IMR-90 (cell line): Measurements from ENCODE around the gene COL18A1. TPM values are rescaled to one million over a fixed set of nuclear protein-coding genes. Genes with fewer than 3 reads are reported as not detected.
"Not testable (repeated sequence)": the region's sequence is repeated elsewhere in the genome, so short reads cannot be mapped to it uniquely, and the experiment has no call there.

ENCODE experiments used
- ATAC-seq: fragments of 200-7000 bp; cut with Tn5 transposase; 2 replicates; pipeline ENCODE4 v1.9.1; 2020; ENCODE audit warnings: low read depth, mild to moderate bottlenecking, moderate library complexity
- BruUV-seq: library from RNA; stranded (reverse); fragments of 400-500 nt; replicated peaks from 2 replicates; lab custom pipeline; 2021; lab: Mats Ljungman, UMichigan
- CTCF ChIA-PET: fragments of 300-600 bp; formaldehyde crosslinking; extraction: SDS; loops from one replicate; lab custom pipeline; 2021; ENCODE audit warnings: antibody characterized with exemption; lab: Yijun Ruan, JAX
- POLR2A ChIA-PET: fragments of 300-600 bp; sonication (Branson Sonifier 250); formaldehyde crosslinking; loops from one replicate; lab custom pipeline; 2022; ENCODE audit warnings: antibody characterized with exemption; ENCODE audit not compliant: unreplicated experiment; lab: Charles Lee
- DNase-seq: peaks from one replicate; pipeline ENCODE4 v3.0.0; 2013
- H2AFZ ChIP-seq: replicated peaks from 2 replicates; pipeline ENCODE3; 2013; ENCODE audit warnings: low read length, mild to moderate bottlenecking; ENCODE audit not compliant: poor library complexity
- H2AK5ac ChIP-seq: 2 replicates; pipeline ENCODE4 v1.6.1; 2013; ENCODE audit warnings: low read depth, low read length, inconsistent platforms
- H2AK9ac ChIP-seq: replicated peaks from 2 replicates; pipeline ENCODE3; 2013; ENCODE audit warnings: mild to moderate bottlenecking, low read depth, low read length, moderate library complexity; ENCODE audit not compliant: poor library complexity
- H2BK120ac ChIP-seq: 2 replicates; pipeline ENCODE4 v1.6.1; 2013; ENCODE audit warnings: low read depth, low read length, inconsistent platforms
- H2BK15ac ChIP-seq: 3 replicates; pipeline ENCODE4 v1.6.1; 2013; ENCODE audit warnings: low read depth, low read length, inconsistent platforms
- H2BK20ac ChIP-seq: 2 replicates; pipeline ENCODE4 v1.6.1; 2013; ENCODE audit warnings: low read depth, mild to moderate bottlenecking, inconsistent platforms, low read length, moderate library complexity
- H2BK5ac ChIP-seq: 2 replicates; pipeline ENCODE4 v1.6.1; 2013; ENCODE audit warnings: mild to moderate bottlenecking, low read depth, low read length, inconsistent platforms; ENCODE audit not compliant: poor library complexity, severe bottlenecking
- H3K14ac ChIP-seq: replicated peaks from 2 replicates; pipeline ENCODE4 v1.6.1; 2013; ENCODE audit warnings: low read depth, low read length, inconsistent platforms
- H3K18ac ChIP-seq: 2 replicates; pipeline ENCODE4 v1.6.1; 2013; ENCODE audit warnings: low read depth, low read length, control low read depth
- H3K23ac ChIP-seq: 2 replicates; pipeline ENCODE4 v1.6.1; 2013; ENCODE audit warnings: low read depth, low read length, inconsistent platforms
- H3K27ac ChIP-seq: 2 replicates; pipeline ENCODE4 v1.5.1; 2013; ENCODE audit warnings: mild to moderate bottlenecking, control low read depth, low read length; ENCODE audit not compliant: insufficient read depth
- H3K27me3 ChIP-seq: 2 replicates; pipeline ENCODE4 v1.6.1; 2013; ENCODE audit warnings: low read length; ENCODE audit not compliant: control insufficient read depth, insufficient read depth
- H3K36me3 ChIP-seq: 2 replicates; pipeline ENCODE4 v1.6.1; 2013; ENCODE audit warnings: low read length, mixed read lengths; ENCODE audit not compliant: control insufficient read depth, insufficient read depth
- H3K4ac ChIP-seq: 2 replicates; pipeline ENCODE4 v1.6.1; 2013; ENCODE audit warnings: low read depth, low read length, inconsistent platforms
- H3K4me1 ChIP-seq: 2 replicates; pipeline ENCODE4 v1.6.1; 2013; ENCODE audit warnings: low read length, mixed read lengths; ENCODE audit not compliant: control insufficient read depth, insufficient read depth
- H3K4me2 ChIP-seq: 2 replicates; pipeline ENCODE4 v1.6.1; 2013; ENCODE audit warnings: low read depth, mild to moderate bottlenecking, control low read depth, low read length, moderate library complexity
- H3K4me3 ChIP-seq: 2 replicates; pipeline ENCODE4 v1.5.1; 2013; ENCODE audit warnings: low read depth, mild to moderate bottlenecking, control low read depth, low read length, moderate library complexity; ENCODE audit not compliant: insufficient read depth
- H3K56ac ChIP-seq: 2 replicates; pipeline ENCODE4 v1.6.1; 2013; ENCODE audit warnings: low read length, inconsistent platforms; ENCODE audit not compliant: insufficient read depth; ENCODE audit errors: extremely low read depth
- H3K79me1 ChIP-seq, 2 experiments: 2 replicates each; pipeline ENCODE4 v1.6.1; 2013; ENCODE audit warnings: low read length in 2 of 2, inconsistent platforms in 1 of 2, low read depth in 1 of 2
- H3K9ac ChIP-seq: 2 replicates; pipeline ENCODE4 v1.6.1; 2013; ENCODE audit warnings: low read depth, low read length, control low read depth
- H3K9me1 ChIP-seq: 2 replicates; pipeline ENCODE4 v1.6.1; 2013; ENCODE audit warnings: low read length, inconsistent platforms; ENCODE audit not compliant: insufficient read depth
- H3K9me3 ChIP-seq: 2 replicates; pipeline ENCODE4 v1.6.1; 2013; ENCODE audit warnings: low read length; ENCODE audit not compliant: control insufficient read depth, insufficient read depth
- H4K20me1 ChIP-seq: 2 replicates; pipeline ENCODE4 v1.6.1; 2013; ENCODE audit warnings: low read length, inconsistent platforms; ENCODE audit not compliant: insufficient read depth
- H4K5ac ChIP-seq: 2 replicates; pipeline ENCODE4 v1.6.1; 2013; ENCODE audit warnings: mild to moderate bottlenecking, low read depth, low read length, control low read depth
- H4K8ac ChIP-seq, 2 experiments: 2 replicates each; pipeline ENCODE4 v1.6.1; 2013; ENCODE audit warnings: low read depth in 2 of 2, low read length in 2 of 2, control low read depth in 1 of 2, inconsistent platforms in 1 of 2
- H4K91ac ChIP-seq: 2 replicates; pipeline ENCODE4 v1.6.1; 2013; ENCODE audit warnings: low read depth, low read length, inconsistent platforms; ENCODE audit not compliant: insufficient read depth
- WGBS, 2 experiments: methylation state at CpG; one replicate each; pipeline versions ENCODE4 v1.1.5 to v1.1.7; 2013; ENCODE audit warnings: missing lambda C conversion rate in 2 of 2; ENCODE audit not compliant: insufficient read length in 1 of 2; ENCODE audit errors: extremely low coverage in 2 of 2; 5-methylcytosine and 5-hydroxymethylcytosine counted together
- dilution Hi-C: fragments of 300-500 bp; cut with HindIII; formaldehyde crosslinking; loops from one replicate; pipeline ENCODE4 v1.14.3; 2018; ENCODE audit warnings: low sequenced_read_pairs; ENCODE audit not compliant: unreplicated experiment
- in situ Hi-C: fragments of 300-500 bp; cut with MboI; formaldehyde crosslinking; loops from 3 replicates; pipeline ENCODE4 v1.14.3; 2019; ENCODE audit warnings: low sequenced_read_pairs, inconsistent platforms, mixed read lengths
- intact Hi-C: fragments of 100-400 bp; cut with micrococcal nuclease; formaldehyde crosslinking; loops from 2 replicates; pipeline ENCODE4 v1.10.0; 2022
- polyA plus RNA-seq, 3 experiments: library from polyadenylated mRNA; depleted of rRNA; stranded (reverse); fragments of >200 nt; gene quantifications; 2 replicates each; pipeline ENCODE4 v1.2.3, GENCODE V29; 2012; ENCODE audit warnings: low replicate concordance in 1 of 3
- total RNA-seq: library from RNA; depleted of rRNA; stranded (reverse); fragments of >200 nt; gene quantifications from 2 replicates; pipeline ENCODE4 v1.2.3, GENCODE V29; 2012

COL18A1 gene
- total and polyA plus RNA-seq, 2 of the 4 experiments (the other 2 are of a cell fraction), result 4.3 to 46.7 TPM

DNA sequence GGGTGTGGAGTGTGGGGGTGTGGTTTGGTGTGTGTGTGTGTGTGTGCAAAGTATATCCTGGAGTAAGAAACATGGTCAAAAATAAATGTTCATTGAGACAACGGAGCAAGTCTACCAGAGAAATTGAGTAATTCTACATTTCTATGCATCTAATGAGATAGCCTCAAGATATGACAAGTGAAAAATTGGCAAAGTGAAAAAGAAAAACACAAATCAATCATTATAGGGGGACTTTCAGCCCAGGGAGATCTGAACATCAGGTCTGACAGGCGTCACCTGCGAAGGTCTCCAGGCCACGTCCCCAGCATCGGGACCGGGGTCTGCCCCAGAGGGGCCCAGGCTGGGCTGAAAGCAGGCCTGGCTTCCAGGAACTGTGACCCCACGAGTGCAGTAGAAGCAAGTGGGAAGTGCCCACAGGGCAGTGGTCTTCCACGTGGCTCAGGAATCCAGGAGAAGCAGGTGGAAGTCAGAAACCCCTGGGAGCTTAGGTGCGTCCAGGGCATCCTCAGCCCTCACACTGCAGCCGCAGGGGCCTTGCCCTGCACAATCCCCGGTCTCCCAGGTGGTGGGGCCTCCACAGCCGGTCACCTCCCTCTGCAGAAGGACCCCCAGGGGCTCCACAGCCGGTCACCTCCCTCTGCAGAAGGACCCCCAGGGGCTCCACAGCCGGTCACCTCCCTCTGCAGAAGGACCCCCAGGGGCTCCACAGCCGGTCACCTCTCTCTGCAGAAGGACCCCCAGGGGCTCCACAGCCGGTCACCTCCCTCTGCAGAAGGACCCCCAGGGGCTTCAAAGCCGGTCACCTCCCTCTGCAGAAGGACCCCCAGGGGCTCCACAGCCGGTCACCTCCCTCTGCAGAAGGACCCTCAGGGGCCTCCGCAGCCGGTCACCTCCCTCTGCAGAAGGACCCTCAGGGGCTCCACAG, 96.4 kb downstream of the COL18A1 start:
- intact Hi-C loops, H3K27ac ChIP-seq, H3K79me1 ChIP-seq, in situ Hi-C loops, BruUV-seq, H2AK5ac ChIP-seq, ATAC-seq, dilution Hi-C loops, H3K14ac ChIP-seq, H2BK120ac ChIP-seq, H3K4ac ChIP-seq, CTCF ChIA-PET, H4K8ac ChIP-seq, H2AK9ac ChIP-seq, H3K4me2 ChIP-seq, H3K9me3 ChIP-seq, H2BK15ac ChIP-seq, H2AFZ ChIP-seq, H3K23ac ChIP-seq, H3K56ac ChIP-seq, POLR2A ChIA-PET, H3K18ac ChIP-seq, H3K27me3 ChIP-seq, H4K91ac ChIP-seq, H3K9me1 ChIP-seq, DNase-seq, H3K4me3 ChIP-seq, H3K4me1 ChIP-seq, H4K20me1 ChIP-seq, H3K9ac ChIP-seq, H2BK20ac ChIP-seq, H4K5ac ChIP-seq: not testable (repeated sequence)
- Histone ChIP-seq H3K36me3 (peaks cover 51% of the 10 kb centered on the region), H2BK5ac (peak overlapping the region; percentile 36)
- whole genome bisulfite sequencing, 2 experiments, result 83% methylated on average over 4 of the region's 20 CpGs; no CpG with 5 or more reads in 1 of the 2 experiments
